K562 treated with DMSO at 1 percent for 24 hours (cell line): Measurements from ENCODE around the gene WNT11. TPM values are rescaled to one million over a fixed set of nuclear protein-coding genes. Genes with fewer than 3 reads are reported as not detected.

Experiments
- total RNA-seq: library from RNA; unstranded; fragments of 300-600 nt; gene quantifications from 2 replicates; pipeline ENCODE4 v1.2.3, GENCODE V29; 2022; ENCODE audit warnings: low read depth; ENCODE audit not compliant: insufficient read depth

WNT11 gene
- 0.27 and 0.67 TPM in 2 replicates for total RNA-seq

DNA sequence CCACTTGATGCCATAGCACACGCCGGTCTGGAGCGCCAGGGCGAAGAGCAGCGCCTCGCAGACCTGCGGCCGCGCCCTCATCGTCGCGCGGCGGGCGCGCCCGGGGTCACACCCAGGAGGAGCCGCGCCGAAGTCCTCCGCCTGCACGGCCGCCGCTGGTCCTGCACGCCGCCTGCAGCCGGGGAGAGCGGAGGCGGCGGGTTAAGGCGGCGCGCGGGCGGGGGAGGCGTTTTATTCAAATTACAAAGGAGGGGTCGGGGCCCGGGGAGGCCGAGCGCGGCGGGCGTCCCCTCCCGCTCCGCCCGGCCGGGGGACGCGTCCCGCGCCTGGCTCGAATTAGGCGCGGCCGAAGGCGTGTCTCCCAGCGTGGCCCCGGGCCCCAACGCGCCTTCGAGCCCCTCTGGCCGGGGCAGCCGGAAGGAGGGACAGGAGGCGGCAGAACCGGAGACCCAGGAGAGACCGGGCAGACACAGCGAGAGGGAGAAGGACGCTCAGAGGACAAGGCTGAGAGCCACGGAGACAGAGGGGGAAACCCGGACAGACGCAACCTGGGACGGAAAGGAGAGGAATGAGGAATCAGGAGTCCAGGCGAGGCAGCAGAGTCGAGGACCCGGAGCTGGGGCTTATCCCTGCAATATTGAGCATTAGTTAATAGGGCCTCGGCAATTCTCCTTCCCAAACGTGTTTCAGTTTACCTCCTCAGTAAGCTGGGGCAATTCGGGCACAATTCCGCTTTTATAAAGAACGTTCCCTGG lies at the start of gene WNT11:
Gene WNT11, minus strand, starts transcription at position 176 of the 755 bp plus-strand sequence. Its CDS starts 95 bp downstream, at position 81.

Other genes with a start within 250 kb of the WNT11 start
- gene THAP12, start 174.6 kb upstream of the WNT11 start, total RNA-seq, result 21.6 and 21.9 TPM in 2 replicates
- 2.2 and 2.6 TPM in 2 replicates for gene GVQW3, start 174.8 kb upstream of the WNT11 start, total RNA-seq
- 7.9 and 9.4 TPM in 2 replicates for gene EMSY, start 238.5 kb upstream of the WNT11 start, total RNA-seq